ENCODE data around the gene CISD1.

- no peak for TF ChIP-seq POLR2AphosphoS5 (IDR thresholded peaks at IDR 0.05; ENCODE audit: borderline replicate concordance, low read depth, low read length)
- TF ChIP-seq EZH2 (IDR thresholded peaks at IDR 0.05): no peak
- TF ChIP-seq FOXP2 (optimal IDR thresholded peaks at IDR 0.05; ENCODE audit: control extremely low read depth, extremely low read length, insufficient read depth): no peak
Measured at GRCh38 chr10:58293989-58294388, 25.0 kb downstream of the CISD1 start.
